Measurements from ENCODE around the gene EXT2.

- TF ChIP-seq POLR2A (IDR thresholded peaks at IDR 0.05) (no peak), CTCF (IDR thresholded peaks at IDR 0.05) (no peak)
Measured at GRCh38 chr11:44149651-44150050, 54.2 kb downstream of the EXT2 start.
